ENCODE measurements around the gene ZNF684. TPM values are rescaled to one million over a fixed set of nuclear protein-coding genes. Genes with fewer than 3 reads are reported as not detected.

The ZNF684 gene
- total and polyA plus RNA-seq, 2 experiments from 2014 or later: 7.6 to 8.9 TPM

GRCh38 chr1:40535732-40536131 lies 4.3 kb downstream of the ZNF684 start (continued):
- TF ChIP-seq REST (IDR thresholded peaks at IDR 0.05; ENCODE audit: unreplicated experiment): no peak

GRCh38 chr1:40539338-40539737 lies 7.9 kb downstream of the ZNF684 start:
- Mint-ChIP-seq H3K36me3 (ENCODE audit: low read depth) (peaks cover 40% of the 10 kb centered on the region), H3K4me1 (0 out of 3 replicates have a peak, but pooled peaks cover 2% of the 10 kb centered on the region), H3K4me3 (no peak overlapping the region), H3K27ac (no peak overlapping the region), H3K27me3 (ENCODE audit: insufficient read depth, low read depth, poor library complexity) (peaks cover 5% of the 10 kb centered on the region), H3K9me3 (no peaks in the 10 kb centered on the region; the same call in 2 of the 3 replicates)
- no peak overlapping the region for H3K4me2 ChIP-seq
- H3K36me3 ChIP-seq (ENCODE audit: insufficient read depth): peaks cover 21% of the 10 kb centered on the region
- no peaks in the 10 kb centered on the region for H3K27me3 ChIP-seq (ENCODE audit: insufficient read depth)
- no peaks in the 10 kb centered on the region for H4K20me1 ChIP-seq (replicated peaks; ENCODE audit: insufficient read depth)
- ATAC-seq: no peak
- no peak overlapping the region for H3K27ac ChIP-seq (ENCODE audit: low read depth)
- H3K79me2 ChIP-seq (replicated peaks; ENCODE audit: insufficient read depth): no peaks in the 10 kb centered on the region; the same call in 1 of the 2 replicates
- H3K9me2 ChIP-seq (ENCODE audit: insufficient read depth): no peaks in the 10 kb centered on the region; the same call in 1 of the 2 replicates
- no peaks in the 10 kb centered on the region for H3K4me1 ChIP-seq (ENCODE audit: insufficient read depth)
- DNase-seq (ENCODE audit: low spot score): no peak
- H3K4me3 ChIP-seq: no peak overlapping the region
- no peaks in the 10 kb centered on the region for H3F3A ChIP-seq (replicated peaks; ENCODE audit: low read depth)
- no peak overlapping the region for H2AFZ ChIP-seq
- no peak for TF ChIP-seq POLR2AphosphoS5 (IDR thresholded peaks at IDR 0.05; ENCODE audit: low read depth)
- TF ChIP-seq EZH2 (IDR thresholded peaks at IDR 0.05; ENCODE audit: low read depth, unreplicated experiment): no peak
- TF ChIP-seq STAT1 (IDR thresholded peaks at IDR 0.05; ENCODE audit: unreplicated experiment): no peak
- TF ChIP-seq REST (IDR thresholded peaks at IDR 0.05; ENCODE audit: unreplicated experiment): no peak
- TF ChIP-seq ZNF331 (CRISPR knock-in tag; IDR thresholded peaks at IDR 0.05; ENCODE audit: low read depth): no peak
- no peak for TF ChIP-seq EZH2phosphoT487 (IDR thresholded peaks at IDR 0.05; ENCODE audit: unreplicated experiment)
- TF ChIP-seq ZNF114 (CRISPR knock-in tag; IDR thresholded peaks at IDR 0.05): no peak
- no peak for TF ChIP-seq ZNF462 (CRISPR knock-in tag; IDR thresholded peaks at IDR 0.05)
- no peak for TF ChIP-seq NANOG (IDR thresholded peaks at IDR 0.05; ENCODE audit: borderline replicate concordance)
- no peak for TF ChIP-seq ETS1 (IDR thresholded peaks at IDR 0.05)
